ENCODE measurements around the gene C3orf20.
"Not testable (repeated sequence)": the region's sequence is repeated elsewhere in the genome, so short reads cannot be mapped to it uniquely, and the experiment has no call there.

C3orf20 gene

DNA sequence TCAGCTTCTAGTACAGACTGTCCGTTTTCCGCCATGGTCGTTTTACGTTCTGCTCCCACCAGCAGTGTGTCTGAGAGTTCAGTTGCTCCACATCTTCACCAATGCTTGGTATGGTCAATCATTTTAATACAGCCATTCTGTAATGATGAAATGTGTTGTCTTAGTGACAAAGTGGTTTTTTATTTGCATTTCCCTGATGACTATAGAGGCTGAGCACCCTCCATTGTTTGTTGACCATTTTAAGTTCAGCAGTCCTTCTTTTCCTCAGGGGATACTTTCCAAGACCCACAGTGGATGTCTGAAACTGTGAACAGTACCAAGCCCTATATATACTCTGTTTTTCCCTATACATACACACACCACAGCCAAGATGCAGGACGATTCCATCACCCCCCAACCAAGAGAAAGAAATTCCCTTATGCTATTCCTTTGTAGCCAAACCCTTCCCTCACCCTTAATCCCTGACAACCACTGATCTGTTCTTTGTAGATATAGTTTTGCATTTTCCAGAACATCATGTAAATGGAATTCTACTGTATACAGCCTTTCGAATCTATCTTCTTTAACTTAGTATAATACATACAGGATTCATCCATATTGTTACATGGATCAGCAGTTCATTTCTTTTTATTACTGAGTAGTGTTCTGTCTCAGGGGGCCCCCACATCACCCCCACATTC lies 55.9 kb downstream of the C3orf20 start:
- Mint-ChIP-seq H3K4me3 (no peak overlapping the region), H3K9me3 (no peaks in the 10 kb centered on the region), H3K27me3 (ENCODE audit: low read depth) (peaks cover 4% of the 10 kb centered on the region), H3K36me3 (ENCODE audit: low read depth) (no peaks in the 10 kb centered on the region), H3K27ac (no peak overlapping the region), H3K4me1 (ENCODE audit: low read depth) (no peaks in the 10 kb centered on the region)

DNA sequence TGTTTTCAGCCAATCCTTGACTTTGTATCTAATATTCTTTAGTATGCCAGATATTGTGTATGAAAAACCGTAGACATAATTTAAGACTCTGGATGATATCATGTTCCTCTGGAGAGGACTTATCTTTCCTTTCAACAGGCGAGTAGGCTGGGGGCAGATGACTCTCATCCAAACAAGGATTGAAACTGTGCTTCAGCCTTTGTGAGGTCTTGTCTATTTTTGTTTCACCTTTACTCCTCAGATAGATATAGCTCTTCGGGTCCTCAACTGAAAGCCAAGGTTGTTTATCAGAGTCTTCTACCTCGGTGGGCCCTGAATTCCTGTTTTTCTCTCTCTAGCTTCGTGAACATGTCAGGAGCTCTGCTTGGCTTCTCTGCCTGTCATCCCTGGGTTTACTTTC lies 66.0 kb downstream of the C3orf20 start:
- Mint-ChIP-seq H3K4me3 (no peak overlapping the region), H3K27me3 (ENCODE audit: low read depth) (peaks cover 11% of the 10 kb centered on the region), H3K36me3 (ENCODE audit: low read depth) (no peaks in the 10 kb centered on the region), H3K27ac (no peak overlapping the region), H3K4me1 (ENCODE audit: low read depth) (no peaks in the 10 kb centered on the region), H3K9me3 (no peaks in the 10 kb centered on the region)

DNA sequence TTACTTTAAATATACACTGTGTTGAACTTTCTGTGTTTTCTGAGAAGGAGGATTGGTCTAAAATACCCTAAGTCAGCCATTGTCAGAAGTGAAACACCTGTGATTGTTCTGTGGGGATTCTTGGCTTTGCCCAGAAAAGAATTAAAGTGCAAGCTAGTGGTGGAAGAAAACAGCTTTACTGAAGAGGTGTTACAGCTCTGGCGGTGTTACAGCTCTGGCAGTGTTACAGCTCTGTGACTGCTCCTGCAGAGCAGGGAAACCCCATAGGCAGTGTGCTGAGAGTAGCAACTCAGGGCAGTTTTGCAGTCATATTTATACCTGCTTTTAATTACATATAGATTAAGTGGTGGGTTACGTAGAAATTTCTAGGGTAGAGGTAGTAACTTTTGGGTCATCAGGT lies 66.6 kb downstream of the C3orf20 start:
- Mint-ChIP-seq H3K27me3 (ENCODE audit: low read depth) (peaks cover 14% of the 10 kb centered on the region), H3K4me3 (no peak overlapping the region), H3K9me3 (no peaks in the 10 kb centered on the region), H3K27ac (no peak overlapping the region), H3K36me3 (ENCODE audit: low read depth) (no peaks in the 10 kb centered on the region), H3K4me1 (ENCODE audit: low read depth) (no peaks in the 10 kb centered on the region)

DNA sequence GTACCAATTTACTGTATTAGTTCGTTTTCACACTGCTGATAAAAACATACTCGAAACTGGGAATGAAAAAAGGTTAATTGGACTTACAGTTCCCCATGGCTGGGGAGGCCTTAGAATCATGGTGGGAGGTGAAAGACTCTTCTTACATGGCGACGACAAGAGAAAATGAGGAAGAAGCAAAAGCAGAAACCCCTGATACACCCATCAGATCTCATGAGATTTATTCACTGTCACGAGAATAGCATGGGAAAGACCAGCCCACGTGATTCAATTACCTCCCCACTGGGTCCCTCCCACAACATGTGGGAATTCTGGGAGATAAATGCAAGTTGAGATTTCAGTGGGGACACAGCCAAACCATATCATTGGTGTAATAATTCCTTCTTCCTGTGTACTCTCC lies 69.6 kb downstream of the C3orf20 start:
- H3K4me3 Mint-ChIP-seq = no peak overlapping the region
- peaks cover 30% of the 10 kb centered on the region for H3K27me3 Mint-ChIP-seq (ENCODE audit: low read depth)
- no peaks in the 10 kb centered on the region for H3K9me3 Mint-ChIP-seq
- no peak overlapping the region for H3K27ac Mint-ChIP-seq
- H3K36me3 Mint-ChIP-seq (ENCODE audit: low read depth) = no peaks in the 10 kb centered on the region
- no peaks in the 10 kb centered on the region for H3K4me1 Mint-ChIP-seq (ENCODE audit: low read depth)

DNA sequence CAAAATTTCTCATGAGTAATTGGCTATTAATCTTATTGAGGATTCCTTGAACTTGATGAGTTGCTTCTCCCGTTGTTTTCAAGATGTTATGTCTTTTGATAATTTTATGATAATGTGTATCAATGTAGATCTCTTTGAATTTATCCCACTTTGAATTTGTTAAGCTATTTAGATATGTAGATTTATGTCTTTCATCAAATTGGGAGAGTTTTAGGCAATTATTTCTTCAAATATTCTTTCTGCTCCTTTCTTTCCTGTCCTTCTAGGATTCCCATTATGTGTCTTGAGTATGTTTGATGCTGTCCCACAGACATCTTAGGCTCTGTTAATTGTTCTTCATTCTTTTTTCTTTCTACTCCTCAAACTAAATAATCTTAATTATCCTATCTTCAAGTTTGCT lies 75.7 kb downstream of the C3orf20 start:
- H3K27ac Mint-ChIP-seq = no peak overlapping the region
- peaks cover 18% of the 10 kb centered on the region for H3K9me3 Mint-ChIP-seq
- no peaks in the 10 kb centered on the region for H3K36me3 Mint-ChIP-seq (ENCODE audit: low read depth)
- H3K4me3 Mint-ChIP-seq = no peak overlapping the region
- H3K4me1 Mint-ChIP-seq (ENCODE audit: low read depth) = no peaks in the 10 kb centered on the region
- H3K27me3 Mint-ChIP-seq (ENCODE audit: low read depth) = peaks cover 34% of the 10 kb centered on the region

DNA sequence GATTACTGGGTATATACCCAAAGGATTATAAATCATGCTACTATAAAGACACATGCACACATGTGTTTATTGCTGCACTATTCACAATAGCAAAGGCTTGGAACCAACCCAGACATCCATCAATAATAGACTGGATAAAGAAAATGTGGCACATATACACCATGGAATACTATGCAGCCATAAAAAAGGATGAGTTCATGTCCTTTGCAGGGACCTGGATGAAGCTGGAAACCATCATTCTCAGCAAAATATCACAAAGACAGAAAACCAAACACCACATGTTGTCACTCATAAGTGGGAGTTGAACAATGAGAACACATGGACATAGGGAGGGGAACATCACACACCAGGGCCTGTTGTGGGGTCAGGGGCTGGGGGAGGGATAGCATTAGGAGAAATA lies 78.0 kb downstream of the C3orf20 start:
- H3K36me3 Mint-ChIP-seq (ENCODE audit: low read depth); H3K27ac Mint-ChIP-seq; H3K4me3 Mint-ChIP-seq; H3K4me1 Mint-ChIP-seq (ENCODE audit: low read depth): not testable (repeated sequence)
- H3K27me3 Mint-ChIP-seq (ENCODE audit: low read depth) = peaks cover 18% of the 10 kb centered on the region
- H3K9me3 Mint-ChIP-seq = peaks cover 18% of the 10 kb centered on the region

DNA sequence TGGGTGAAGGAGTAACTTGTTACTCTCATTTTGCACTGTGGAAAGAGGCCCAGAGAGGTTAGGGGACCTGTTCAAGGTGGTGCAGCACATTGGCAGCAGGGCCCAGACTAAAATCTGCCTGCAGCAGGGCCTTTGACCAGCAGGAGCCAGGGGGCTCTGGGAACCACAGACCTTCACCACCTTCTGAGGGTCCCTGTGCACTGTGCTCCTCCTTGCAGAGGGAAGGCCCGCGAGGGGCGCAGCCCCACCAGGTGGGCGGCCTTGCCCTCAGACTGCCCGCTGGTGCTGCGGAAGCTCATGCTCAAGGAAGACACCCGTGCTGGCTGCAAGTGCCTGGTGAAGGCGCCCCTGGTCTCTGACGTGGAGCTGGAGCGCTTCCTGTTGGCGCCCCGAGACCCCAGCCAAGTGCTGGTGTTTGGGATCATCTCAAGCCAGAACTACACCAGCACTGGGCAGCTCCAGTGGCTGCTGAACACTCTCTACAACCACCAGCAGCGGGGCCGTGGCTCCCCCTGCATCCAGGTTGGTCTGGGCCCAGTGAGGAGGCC lies 82.3 kb downstream of the C3orf20 start:
- no peak overlapping the region for H3K27ac Mint-ChIP-seq
- H3K4me1 Mint-ChIP-seq (ENCODE audit: low read depth) = peaks cover 4% of the 10 kb centered on the region
- H3K4me3 Mint-ChIP-seq = no peak overlapping the region
- H3K9me3 Mint-ChIP-seq = no peaks in the 10 kb centered on the region
- H3K36me3 Mint-ChIP-seq (ENCODE audit: low read depth) = peaks cover 3% of the 10 kb centered on the region
- peaks cover 11% of the 10 kb centered on the region for H3K27me3 Mint-ChIP-seq (ENCODE audit: low read depth)

DNA sequence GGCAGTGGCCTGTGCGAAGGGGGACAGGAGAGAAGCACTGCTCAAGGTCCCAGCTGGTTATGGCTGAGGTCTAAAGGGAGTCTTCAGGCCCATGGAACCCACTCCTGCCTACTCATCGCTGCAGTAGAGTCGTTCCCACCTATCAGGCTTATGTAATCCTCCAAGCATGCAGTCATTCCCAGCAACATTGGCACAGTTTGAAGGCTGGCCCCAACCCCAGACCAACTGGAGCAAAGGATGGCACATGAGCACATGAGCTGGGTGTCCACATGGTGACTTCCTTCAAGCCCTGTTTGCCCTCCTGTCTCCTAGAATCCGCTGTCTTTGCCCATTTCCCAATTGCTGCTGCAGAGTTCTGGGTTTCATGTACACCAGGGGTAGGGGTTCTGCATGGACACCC lies 83.4 kb downstream of the C3orf20 start:
- H3K27ac Mint-ChIP-seq = no peak overlapping the region
- H3K36me3 Mint-ChIP-seq (ENCODE audit: low read depth) = peaks cover 3% of the 10 kb centered on the region
- peaks cover 4% of the 10 kb centered on the region for H3K4me1 Mint-ChIP-seq (ENCODE audit: low read depth)
- H3K9me3 Mint-ChIP-seq = no peaks in the 10 kb centered on the region
- H3K4me3 Mint-ChIP-seq = no peak overlapping the region
- H3K27me3 Mint-ChIP-seq (ENCODE audit: low read depth) = peaks cover 11% of the 10 kb centered on the region

DNA sequence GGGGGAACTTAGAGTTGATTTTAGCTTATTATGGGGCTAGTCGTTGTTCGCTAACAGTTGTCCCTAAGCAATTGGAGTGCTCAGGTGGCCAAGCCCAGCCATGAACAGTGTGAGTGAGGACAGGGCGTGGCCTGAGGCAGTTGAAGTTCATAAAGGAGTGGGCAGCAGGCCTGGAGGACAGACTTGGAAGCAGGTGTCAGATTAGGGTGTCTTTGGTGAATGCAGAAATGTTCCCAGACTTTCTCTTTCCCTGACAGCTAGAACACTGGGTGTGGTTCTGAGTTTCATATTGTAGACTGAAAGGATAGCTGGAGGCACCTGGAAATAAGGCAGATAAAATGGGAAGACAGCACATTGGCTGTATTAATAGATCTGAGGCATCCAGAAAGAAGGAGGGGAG lies 84.0 kb downstream of the C3orf20 start:
- Mint-ChIP-seq H3K4me3 (no peak overlapping the region), H3K27ac (no peak overlapping the region), H3K36me3 (ENCODE audit: low read depth) (peaks cover 3% of the 10 kb centered on the region), H3K4me1 (ENCODE audit: low read depth) (peaks cover 4% of the 10 kb centered on the region), H3K27me3 (ENCODE audit: low read depth) (peaks cover 10% of the 10 kb centered on the region), H3K9me3 (no peaks in the 10 kb centered on the region)

DNA sequence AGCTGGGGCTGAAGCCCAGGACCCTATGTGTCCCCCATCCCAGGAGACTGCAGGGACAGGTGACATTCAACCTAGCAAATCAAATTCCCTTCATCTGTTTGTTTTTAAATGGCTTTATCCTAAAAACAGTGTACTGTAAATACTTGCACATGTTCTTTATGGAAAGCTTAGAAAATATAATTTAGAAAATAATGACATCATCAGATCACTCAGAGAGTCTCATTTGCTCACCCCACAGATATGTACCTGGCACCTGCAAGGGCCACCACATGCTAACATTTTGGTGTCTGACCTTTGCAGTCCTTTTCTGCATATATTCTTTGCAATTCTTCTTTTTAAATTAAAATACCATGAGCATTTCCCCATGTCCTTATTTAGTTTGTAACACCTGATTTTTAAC lies 85.2 kb downstream of the C3orf20 start:
- H3K27me3 Mint-ChIP-seq (ENCODE audit: low read depth) = peaks cover 3% of the 10 kb centered on the region
- no peak overlapping the region for H3K4me3 Mint-ChIP-seq
- H3K27ac Mint-ChIP-seq = no peak overlapping the region
- H3K9me3 Mint-ChIP-seq = no peaks in the 10 kb centered on the region
- H3K4me1 Mint-ChIP-seq (ENCODE audit: low read depth) = peaks cover 4% of the 10 kb centered on the region
- peaks cover 3% of the 10 kb centered on the region for H3K36me3 Mint-ChIP-seq (ENCODE audit: low read depth)

DNA sequence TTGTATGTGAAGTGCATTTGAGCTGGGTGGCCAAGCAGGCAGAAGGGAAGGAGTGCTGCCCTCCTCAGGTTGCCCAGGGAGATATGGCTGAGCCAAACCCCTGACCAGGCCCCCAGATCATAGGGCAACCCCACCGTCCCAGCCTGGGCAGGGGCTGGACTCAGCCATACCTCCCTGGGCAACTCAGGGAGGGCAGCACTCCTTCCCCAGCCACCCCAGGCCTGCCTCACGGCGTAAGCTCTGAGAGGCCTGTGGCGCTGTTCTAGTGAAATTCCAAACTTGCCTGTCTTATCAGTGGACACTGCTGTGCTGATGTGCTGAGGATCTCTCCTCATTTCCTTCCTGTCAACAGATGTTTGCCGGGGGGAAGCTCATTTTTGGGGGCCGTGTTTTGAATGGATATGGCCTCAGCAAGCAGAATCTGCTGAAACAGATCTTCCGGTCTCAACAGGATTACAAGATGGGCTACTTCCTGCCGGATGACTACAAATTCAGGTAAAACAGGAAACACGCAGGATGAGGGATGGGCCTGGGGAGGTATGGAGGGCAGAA lies 86.3 kb downstream of the C3orf20 start:
- Mint-ChIP-seq H3K27me3 (ENCODE audit: low read depth) (no peaks in the 10 kb centered on the region), H3K27ac (peak overlapping the region; percentile 16)

DNA sequence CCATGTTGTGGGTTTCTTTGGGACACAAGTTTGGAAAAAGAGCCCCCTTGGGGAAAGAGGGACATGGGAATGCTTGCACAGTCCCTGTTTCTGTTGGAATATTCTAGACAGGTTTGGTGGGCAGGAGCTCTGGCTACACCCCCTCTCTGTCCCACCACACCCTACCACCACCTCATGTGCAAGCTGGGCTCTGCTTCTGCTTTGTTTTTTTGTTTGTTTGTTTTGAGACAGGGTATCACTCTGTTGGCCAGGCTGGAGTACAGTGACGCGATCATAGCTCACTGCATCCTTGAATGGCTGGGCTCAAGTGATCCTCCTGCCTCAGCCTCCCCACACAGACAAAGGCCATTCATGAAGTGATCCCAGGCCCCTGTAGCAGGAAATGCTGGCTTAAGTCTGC lies 86.9 kb downstream of the C3orf20 start:
- no peaks in the 10 kb centered on the region for H3K9me3 Mint-ChIP-seq
- H3K27me3 Mint-ChIP-seq (ENCODE audit: low read depth) = no peaks in the 10 kb centered on the region
- H3K27ac Mint-ChIP-seq = peak overlapping the region; percentile 16
- peaks cover 3% of the 10 kb centered on the region for H3K36me3 Mint-ChIP-seq (ENCODE audit: low read depth)
- H3K4me1 Mint-ChIP-seq (ENCODE audit: low read depth) = peaks cover 4% of the 10 kb centered on the region
- no peak overlapping the region for H3K4me3 Mint-ChIP-seq

More for the DNA sequence above, 86.3 kb downstream of the C3orf20 start:
- H3K4me1 Mint-ChIP-seq (ENCODE audit: low read depth) = peaks cover 4% of the 10 kb centered on the region
- peaks cover 3% of the 10 kb centered on the region for H3K36me3 Mint-ChIP-seq (ENCODE audit: low read depth)
- H3K9me3 Mint-ChIP-seq = no peaks in the 10 kb centered on the region
- no peak overlapping the region for H3K4me3 Mint-ChIP-seq

DNA sequence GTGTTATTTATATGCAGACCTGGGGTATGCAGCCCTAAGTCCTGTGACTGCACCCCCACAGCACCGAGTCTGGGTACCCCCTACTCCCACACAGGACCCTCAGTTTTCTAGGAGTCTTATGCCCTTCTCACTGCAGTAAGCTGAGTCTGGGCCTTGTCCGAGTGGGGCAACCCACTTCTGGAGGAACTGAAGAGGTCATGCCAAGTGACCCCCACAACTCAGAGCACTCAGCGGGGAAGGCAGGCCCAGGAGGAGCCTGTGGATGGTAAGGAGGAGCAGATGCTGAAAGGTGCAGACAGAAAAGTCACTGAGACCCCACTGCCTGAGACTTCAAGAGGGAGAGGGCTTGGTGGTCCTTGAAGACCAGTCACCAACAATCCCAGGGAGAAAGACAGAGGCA lies 87.8 kb downstream of the C3orf20 start:
- H3K9me3 Mint-ChIP-seq = no peaks in the 10 kb centered on the region
- no peak overlapping the region for H3K27ac Mint-ChIP-seq
- no peaks in the 10 kb centered on the region for H3K27me3 Mint-ChIP-seq (ENCODE audit: low read depth)
- H3K4me1 Mint-ChIP-seq (ENCODE audit: low read depth) = peaks cover 4% of the 10 kb centered on the region
- H3K36me3 Mint-ChIP-seq (ENCODE audit: low read depth) = peaks cover 3% of the 10 kb centered on the region
- H3K4me3 Mint-ChIP-seq = no peak overlapping the region

DNA sequence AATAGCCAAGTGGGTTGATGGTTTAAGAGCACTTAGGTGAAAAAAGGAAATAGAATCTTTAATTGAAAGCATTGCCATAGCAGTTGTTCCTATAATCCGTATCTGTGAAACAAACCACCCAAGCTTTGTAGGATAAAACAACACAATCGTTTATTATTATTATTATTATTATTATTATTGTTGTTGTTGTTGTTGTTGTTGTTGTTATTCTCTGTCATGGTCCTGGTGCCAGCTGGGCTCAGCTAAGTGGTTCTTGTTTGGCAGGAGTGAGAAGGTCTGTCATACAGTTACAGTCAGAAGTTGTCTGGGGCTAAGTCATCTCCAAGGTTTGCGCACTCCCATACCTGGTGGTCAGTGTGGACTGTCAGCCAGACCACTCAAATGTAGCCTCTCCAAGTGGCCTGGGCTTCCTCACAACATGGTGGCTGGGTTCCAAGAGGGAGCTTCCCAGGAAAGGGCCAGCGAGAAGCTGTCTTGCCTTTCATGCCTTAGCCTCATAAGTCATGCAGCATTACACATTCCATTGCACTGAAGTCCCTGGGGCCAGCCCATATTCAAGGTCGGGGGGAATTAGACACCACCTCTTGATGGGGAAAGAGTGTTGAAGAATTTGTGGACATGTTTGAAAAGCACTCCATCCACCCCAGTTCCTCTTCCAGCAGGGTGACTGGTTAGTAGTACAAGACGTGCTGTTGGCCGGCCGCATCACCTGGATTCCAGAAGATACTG lies 89.6 kb downstream of the C3orf20 start:
- no peak overlapping the region for H3K27ac Mint-ChIP-seq
- H3K27me3 Mint-ChIP-seq (ENCODE audit: low read depth) = no peaks in the 10 kb centered on the region
- peaks cover 4% of the 10 kb centered on the region for H3K4me1 Mint-ChIP-seq (ENCODE audit: low read depth)
- no peaks in the 10 kb centered on the region for H3K9me3 Mint-ChIP-seq
- H3K4me3 Mint-ChIP-seq = no peak overlapping the region
- H3K36me3 Mint-ChIP-seq (ENCODE audit: low read depth) = peaks cover 3% of the 10 kb centered on the region

DNA sequence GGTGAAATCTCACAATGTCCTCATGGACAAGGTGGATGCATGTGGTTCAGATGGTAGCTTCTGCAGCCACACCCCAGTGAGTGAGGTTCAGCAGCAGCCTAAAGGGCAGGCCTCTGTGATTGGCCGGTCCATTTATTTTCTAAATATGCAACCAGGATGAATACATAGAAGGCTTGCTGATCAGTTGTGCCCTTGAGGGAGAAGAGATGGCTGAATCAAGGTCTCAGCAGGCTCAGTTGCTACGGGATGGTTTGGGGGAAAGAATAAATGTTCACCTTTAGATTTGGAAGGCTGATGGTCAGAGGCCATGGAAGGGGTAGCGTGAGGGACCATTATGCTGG lies 90.1 kb downstream of the C3orf20 start:
- Mint-ChIP-seq H3K4me1 (ENCODE audit: low read depth) (peaks cover 4% of the 10 kb centered on the region), H3K9me3 (no peaks in the 10 kb centered on the region), H3K27me3 (ENCODE audit: low read depth) (no peaks in the 10 kb centered on the region), H3K27ac (no peak overlapping the region), H3K36me3 (ENCODE audit: low read depth) (peaks cover 2% of the 10 kb centered on the region), H3K4me3 (no peak overlapping the region)
